PC-3 (cell line): ENCODE results near the gene TBXAS1. TPM values are rescaled to one million over a fixed set of nuclear protein-coding genes. Genes with fewer than 3 reads are reported as not detected.
A peak's percentile ranks its signal among the peaks of the same experiment; 100 is the strongest.

Experiments used
- ATAC-seq: fragments of 200-7000 bp; cut with Tn5 transposase; 2 replicates; pipeline ENCODE4 v1.9.1; 2020; ENCODE audit warnings: mild to moderate bottlenecking, moderate library complexity
- BruUV-seq: library from RNA; stranded (reverse); fragments of 400-500 nt; replicated peaks from 2 replicates; lab custom pipeline; 2021; lab: Mats Ljungman, UMichigan
- CTCF ChIA-PET: fragments of 300-600 bp; sonication (Branson Sonifier 250); formaldehyde crosslinking; loops from one replicate; lab custom pipeline; 2022; ENCODE audit warnings: antibody characterized with exemption; lab: Charles Lee
- POLR2A ChIA-PET: fragments of 300-600 bp; sonication (Branson Sonifier 250); formaldehyde crosslinking; loops from one replicate; lab custom pipeline; 2022; ENCODE audit warnings: antibody characterized with exemption; ENCODE audit not compliant: unreplicated experiment; lab: Charles Lee
- DNase-seq: peaks from one replicate; pipeline ENCODE4 v3.0.0-alpha.2; 2015
- H2AFZ ChIP-seq: fragments of 300-600 bp; sonication (generic); 2 replicates; pipeline ENCODE4 v1.6.0; 2016; ENCODE audit warnings: antibody characterized with exemption, low read length
- H3F3A ChIP-seq: fragments of 300-600 bp; sonication (generic); one replicate; pipeline ENCODE4 v1.6.0; 2017; ENCODE audit warnings: antibody characterized with exemption, low read length, control low read depth, mild to moderate bottlenecking; ENCODE audit not compliant: unreplicated experiment
- H3K27ac ChIP-seq: fragments of 300-600 bp; sonication (generic); 2 replicates; pipeline ENCODE4 v1.5.1; 2016; ENCODE audit warnings: mild to moderate bottlenecking, low read length
- H3K27me3 ChIP-seq: fragments of 300-600 bp; sonication (generic); 2 replicates; pipeline ENCODE4 v1.6.1; 2016; ENCODE audit warnings: low read length, mixed read lengths
- H3K36me3 ChIP-seq: fragments of 300-600 bp; sonication (generic); 2 replicates; pipeline ENCODE4 v1.6.1; 2016; ENCODE audit warnings: low read depth, mixed run types, low read length, mixed read lengths
- H3K4me1 ChIP-seq: fragments of 300-600 bp; sonication (generic); 2 replicates; pipeline ENCODE4 v1.5.1; 2016; ENCODE audit warnings: low read length; ENCODE audit not compliant: insufficient read depth
- H3K4me2 ChIP-seq: fragments of 300-600 bp; sonication (generic); 2 replicates; pipeline ENCODE4 v1.6.0; 2016; ENCODE audit warnings: low read length
- H3K4me3 ChIP-seq: fragments of 300-600 bp; sonication (generic); 2 replicates; pipeline ENCODE4 v1.5.1; 2016; ENCODE audit warnings: mild to moderate bottlenecking, low read length, mixed read lengths
- H3K79me2 ChIP-seq: fragments of 300-600 bp; sonication (generic); 2 replicates; pipeline ENCODE4 v1.6.1; 2017; ENCODE audit warnings: low read length, mixed read lengths
- H3K9ac ChIP-seq: fragments of 300-600 bp; sonication (generic); 2 replicates; pipeline ENCODE4 v1.6.0; 2016; ENCODE audit warnings: mild to moderate bottlenecking, low read length
- H3K9me2 ChIP-seq: fragments of 300-600 bp; sonication (generic); replicated peaks from 2 replicates; pipeline ENCODE4 v1.6.1; 2016; ENCODE audit warnings: mixed run types, low read length, mixed read lengths
- H3K9me3 ChIP-seq: fragments of 300-600 bp; sonication (generic); 2 replicates; pipeline ENCODE4 v1.6.1; 2016; ENCODE audit warnings: low read length, mixed read lengths
- H4K20me1 ChIP-seq: fragments of 300-600 bp; sonication (generic); 2 replicates; pipeline ENCODE4 v1.6.1; 2016; ENCODE audit warnings: low read length, mixed read lengths
- EZH2 ChIP-seq: fragments of 300-600 bp; sonication (generic); IDR thresholded peaks from one replicate; pipeline ENCODE4 v1.6.1; 2017; ENCODE audit warnings: antibody characterized with exemption, mild to moderate bottlenecking, low read length; ENCODE audit not compliant: unreplicated experiment
- EZH2phosphoT487 ChIP-seq: fragments of 300-600 bp; sonication (generic); IDR thresholded peaks from 2 replicates; pipeline ENCODE4 v1.6.1; 2018; ENCODE audit warnings: mild to moderate bottlenecking, antibody characterized with exemption, low read length, borderline replicate concordance
- intact Hi-C: fragments of 100-400 bp; cut with micrococcal nuclease; formaldehyde crosslinking; loops from 2 replicates; pipeline ENCODE4 v1.9.0; 2023
- total RNA-seq: library from RNA; depleted of rRNA; stranded (reverse); fragments of >200 nt; gene quantifications from 2 replicates; pipeline ENCODE4 v1.2.3, GENCODE V29; 2014
- TF ChIP-seq, protein P1 (sequence below): fragments of 300-600 bp; sonication (generic); conservative IDR thresholded peaks from 2 replicates; pipeline ENCODE4 v1.5.1; 2017; ENCODE audit warnings: antibody characterized with exemption, low read depth, mild to moderate bottlenecking, low read length

The TBXAS1 gene
- total RNA-seq, 1 experiment from 2014 or later: 21.8 TPM

DNA sequence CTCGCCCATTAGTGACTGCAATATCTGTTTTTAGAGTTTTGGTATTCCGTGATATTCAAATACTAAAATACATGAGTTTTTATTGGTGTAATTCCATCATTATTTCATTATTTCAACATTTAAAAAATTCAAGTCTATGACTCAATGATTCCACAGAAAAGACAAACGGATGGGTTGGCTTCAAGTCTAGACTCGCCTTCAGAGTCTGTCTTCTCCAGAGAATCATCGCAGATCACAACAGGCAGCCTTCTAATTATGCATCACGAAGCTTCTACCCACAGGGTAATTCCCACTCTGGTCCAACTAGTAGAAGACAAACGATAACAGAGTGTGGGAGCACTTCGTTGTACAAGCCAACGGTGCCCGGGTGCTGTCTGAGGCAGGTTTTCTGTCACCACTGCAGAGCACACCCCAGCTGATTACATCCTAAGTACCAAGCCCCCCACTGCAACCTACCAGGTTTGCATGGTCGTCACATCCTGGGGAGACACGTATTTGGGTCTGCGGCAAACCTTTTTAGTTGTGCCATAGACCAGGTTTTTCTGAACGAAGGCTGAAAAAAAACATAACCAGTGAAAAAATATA is 204.8 kb downstream of the TBXAS1 start:
- H3K79me2 ChIP-seq: no peaks in the 10 kb centered on the region
- no peaks in the 10 kb centered on the region for H3K9me3 ChIP-seq
- peaks cover 33% of the 10 kb centered on the region for H3K4me1 ChIP-seq
- no peaks in the 10 kb centered on the region for H3K27me3 ChIP-seq
- H3K9me2 ChIP-seq: no peaks in the 10 kb centered on the region
- no peaks in the 10 kb centered on the region for H4K20me1 ChIP-seq
- BruUV-seq: no TSS peak
- DNase-seq: no peak
- ChIA-PET CTCF (no interaction called here), POLR2A (no interaction called here)
- H3K36me3 ChIP-seq: peaks cover 5% of the 10 kb centered on the region
- no peak overlapping the region for H2AFZ ChIP-seq
- H3K4me3 ChIP-seq: no peak overlapping the region
- H3F3A ChIP-seq: no peaks in the 10 kb centered on the region
- TF ChIP-seq, protein P1, sequence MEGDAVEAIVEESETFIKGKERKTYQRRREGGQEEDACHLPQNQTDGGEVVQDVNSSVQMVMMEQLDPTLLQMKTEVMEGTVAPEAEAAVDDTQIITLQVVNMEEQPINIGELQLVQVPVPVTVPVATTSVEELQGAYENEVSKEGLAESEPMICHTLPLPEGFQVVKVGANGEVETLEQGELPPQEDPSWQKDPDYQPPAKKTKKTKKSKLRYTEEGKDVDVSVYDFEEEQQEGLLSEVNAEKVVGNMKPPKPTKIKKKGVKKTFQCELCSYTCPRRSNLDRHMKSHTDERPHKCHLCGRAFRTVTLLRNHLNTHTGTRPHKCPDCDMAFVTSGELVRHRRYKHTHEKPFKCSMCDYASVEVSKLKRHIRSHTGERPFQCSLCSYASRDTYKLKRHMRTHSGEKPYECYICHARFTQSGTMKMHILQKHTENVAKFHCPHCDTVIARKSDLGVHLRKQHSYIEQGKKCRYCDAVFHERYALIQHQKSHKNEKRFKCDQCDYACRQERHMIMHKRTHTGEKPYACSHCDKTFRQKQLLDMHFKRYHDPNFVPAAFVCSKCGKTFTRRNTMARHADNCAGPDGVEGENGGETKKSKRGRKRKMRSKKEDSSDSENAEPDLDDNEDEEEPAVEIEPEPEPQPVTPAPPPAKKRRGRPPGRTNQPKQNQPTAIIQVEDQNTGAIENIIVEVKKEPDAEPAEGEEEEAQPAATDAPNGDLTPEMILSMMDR: no peak
- no peak for TF ChIP-seq EZH2phosphoT487
- TF ChIP-seq EZH2: no peak
- no peak overlapping the region for H3K9ac ChIP-seq
- no peak for ATAC-seq
- H3K4me2 ChIP-seq: no peak overlapping the region
- intact Hi-C loops: no loop called here
- H3K27ac ChIP-seq: peak overlapping the region; percentile 66

DNA sequence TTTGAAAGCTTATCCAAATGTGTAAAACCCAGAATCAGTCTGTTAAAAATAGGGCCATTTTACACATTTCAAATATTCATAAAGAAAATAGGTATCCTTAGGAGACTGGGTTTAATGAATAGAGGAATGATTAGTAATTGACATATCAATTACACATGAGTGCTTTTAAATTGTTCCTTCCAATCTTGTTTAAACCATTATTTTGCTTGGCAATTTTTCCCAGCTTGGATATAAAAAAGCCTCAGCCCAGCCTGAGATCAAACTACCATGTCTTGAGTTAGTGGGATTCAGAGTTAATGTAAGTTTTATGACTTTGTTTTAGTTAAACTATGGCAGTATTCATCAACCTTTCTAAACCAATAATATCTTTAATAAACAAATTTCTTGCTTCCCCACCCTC is 205.4 kb downstream of the TBXAS1 start:
- TF ChIP-seq, protein P1: no peak
- no peak for TF ChIP-seq EZH2
- no peak for TF ChIP-seq EZH2phosphoT487
- H3K9me2 ChIP-seq: no peaks in the 10 kb centered on the region
- H3F3A ChIP-seq: no peaks in the 10 kb centered on the region
- H3K9me3 ChIP-seq: no peaks in the 10 kb centered on the region
- no peak overlapping the region for H3K9ac ChIP-seq
- ChIA-PET CTCF (no interaction called here), POLR2A (no interaction called here)
- no peaks in the 10 kb centered on the region for H3K27me3 ChIP-seq
- H3K4me3 ChIP-seq: no peak overlapping the region
- H4K20me1 ChIP-seq: no peaks in the 10 kb centered on the region
- ATAC-seq (no peak), DNase-seq (no peak)
- H3K4me2 ChIP-seq: no peak overlapping the region
- no TSS peak for BruUV-seq
- H3K36me3 ChIP-seq: peaks cover 5% of the 10 kb centered on the region
- no peak overlapping the region for H3K27ac ChIP-seq
- no peaks in the 10 kb centered on the region for H3K79me2 ChIP-seq
- H3K4me1 ChIP-seq: peaks cover 33% of the 10 kb centered on the region
- no peak overlapping the region for H2AFZ ChIP-seq
- intact Hi-C loops: no loop called here
